SK-N-SH treated with all-trans-retinoic acid at 6 μM for 48 hours (cell line): Measurements from ENCODE around the gene RLN1.

Experiments used
- ATAC-seq: fragments of 200-7000 bp; cut with Tn5 transposase; 3 replicates; pipeline ENCODE4 v1.9.1; 2020; ENCODE audit warnings: mild to moderate bottlenecking, moderate library complexity
- SNAI2 ChIP-seq: fragments of 250-450 bp; sonication (Bioruptor Pico); IDR thresholded peaks from 2 replicates; pipeline ENCODE4 v1.5.0; 2020; ENCODE audit warnings: mild to moderate bottlenecking, moderate library complexity
- TF ChIP-seq, protein P1 (sequence below): fragments of 250-450 bp; sonication (Bioruptor Pico); IDR thresholded peaks from 2 replicates; pipeline ENCODE4 v1.8.0; 2020; ENCODE audit warnings: mild to moderate bottlenecking, moderate library complexity, borderline replicate concordance

RLN1 gene

DNA sequence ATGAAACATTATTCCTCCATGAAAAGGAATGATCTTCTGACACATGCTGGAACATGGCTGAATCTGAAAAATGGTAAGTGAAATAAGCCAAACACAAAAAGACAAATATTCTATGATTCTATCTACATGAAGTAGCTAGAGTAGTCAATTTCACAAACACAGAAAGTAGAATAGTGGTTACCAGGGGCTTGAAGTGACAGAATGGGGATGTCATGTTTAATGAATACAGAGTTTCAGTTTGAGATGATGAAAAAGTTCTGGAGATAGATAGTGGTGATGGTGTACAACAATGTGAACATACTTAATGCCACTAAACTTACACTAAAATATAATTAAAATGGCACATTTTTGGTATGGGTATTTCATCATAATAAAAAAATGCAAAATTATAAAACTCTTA, 53.4 kb downstream of the RLN1 start:
- TF ChIP-seq SNAI2 (CRISPR knock-in tag): no peak
- TF ChIP-seq, protein P1, sequence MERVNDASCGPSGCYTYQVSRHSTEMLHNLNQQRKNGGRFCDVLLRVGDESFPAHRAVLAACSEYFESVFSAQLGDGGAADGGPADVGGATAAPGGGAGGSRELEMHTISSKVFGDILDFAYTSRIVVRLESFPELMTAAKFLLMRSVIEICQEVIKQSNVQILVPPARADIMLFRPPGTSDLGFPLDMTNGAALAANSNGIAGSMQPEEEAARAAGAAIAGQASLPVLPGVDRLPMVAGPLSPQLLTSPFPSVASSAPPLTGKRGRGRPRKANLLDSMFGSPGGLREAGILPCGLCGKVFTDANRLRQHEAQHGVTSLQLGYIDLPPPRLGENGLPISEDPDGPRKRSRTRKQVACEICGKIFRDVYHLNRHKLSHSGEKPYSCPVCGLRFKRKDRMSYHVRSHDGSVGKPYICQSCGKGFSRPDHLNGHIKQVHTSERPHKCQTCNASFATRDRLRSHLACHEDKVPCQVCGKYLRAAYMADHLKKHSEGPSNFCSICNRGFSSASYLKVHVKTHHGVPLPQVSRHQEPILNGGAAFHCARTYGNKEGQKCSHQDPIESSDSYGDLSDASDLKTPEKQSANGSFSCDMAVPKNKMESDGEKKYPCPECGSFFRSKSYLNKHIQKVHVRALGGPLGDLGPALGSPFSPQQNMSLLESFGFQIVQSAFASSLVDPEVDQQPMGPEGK (CRISPR knock-in tag): no peak
- no peak for ATAC-seq
